MCF 10A (cell line): ENCODE results near the gene HOXA1. TPM values are rescaled to one million over a fixed set of nuclear protein-coding genes. Genes with fewer than 3 reads are reported as not detected.

ENCODE experiments used
- BruUV-seq: library from RNA; stranded (reverse); fragments of 400-500 nt; replicated peaks from 2 replicates; lab custom pipeline; 2021; lab: Mats Ljungman, UMichigan
- CTCF ChIA-PET: fragments of 300-600 bp; sonication (Branson Sonifier 250); formaldehyde crosslinking; extraction: SDS; loops from one replicate; lab custom pipeline; 2021; ENCODE audit warnings: antibody characterized with exemption, inconsistent platforms; lab: Yijun Ruan, JAX
- POLR2A ChIA-PET: fragments of 300-600, 350-650 bp; sonication (Branson Sonifier 250); formaldehyde crosslinking; extraction: SDS; loops from one replicate; lab custom pipeline; 2020; ENCODE audit warnings: antibody characterized with exemption, inconsistent platforms; lab: Yijun Ruan, JAX
- DNase-seq: peaks from one replicate; pipeline ENCODE4 v3.0.0-alpha.2; 2018; ENCODE audit not compliant: unreplicated experiment
- H3K27ac Mint-ChIP-seq: one replicate; pipeline ENCODE4 v1.8.0; 2022; ENCODE audit warnings: mild to moderate bottlenecking, low read depth, mixed read lengths; ENCODE audit not compliant: unreplicated experiment
- H3K27me3 Mint-ChIP-seq: one replicate; pipeline ENCODE4 v1.8.0; 2022; ENCODE audit warnings: mixed read lengths; ENCODE audit not compliant: insufficient read depth, unreplicated experiment
- H3K36me3 Mint-ChIP-seq: one replicate; pipeline ENCODE4 v1.8.0; 2022; ENCODE audit warnings: mild to moderate bottlenecking, moderate library complexity, mixed read lengths; ENCODE audit not compliant: insufficient read depth, unreplicated experiment
- H3K4me1 Mint-ChIP-seq: one replicate; pipeline ENCODE4 v1.8.0; 2022; ENCODE audit warnings: mixed read lengths; ENCODE audit not compliant: insufficient read depth, unreplicated experiment
- H3K4me3 Mint-ChIP-seq: one replicate; pipeline ENCODE4 v1.8.0; 2022; ENCODE audit warnings: mild to moderate bottlenecking, moderate library complexity, mixed read lengths; ENCODE audit not compliant: unreplicated experiment
- H3K9me3 Mint-ChIP-seq: one replicate; pipeline ENCODE4 v1.8.0; 2022; ENCODE audit warnings: mixed read lengths; ENCODE audit not compliant: unreplicated experiment
- intact Hi-C: fragments of 100-400 bp; cut with micrococcal nuclease; formaldehyde crosslinking; loops from 2 replicates; pipeline ENCODE4 v1.14.1; 2022
- total RNA-seq: library from RNA; stranded (reverse); gene quantifications from 2 replicates; pipeline ENCODE4 v1.2.3, GENCODE V29; 2022
- TF ChIP-seq, protein P1 (sequence below): fragments of 200-600 bp; IDR thresholded peaks from one replicate; pipeline ENCODE4 v1.8.0; 2022; ENCODE audit warnings: antibody characterized with exemption, mild to moderate bottlenecking; ENCODE audit not compliant: unreplicated experiment

The HOXA1 gene
- total RNA-seq, 1 experiment from 2014 or later: 5.6 TPM

DNA sequence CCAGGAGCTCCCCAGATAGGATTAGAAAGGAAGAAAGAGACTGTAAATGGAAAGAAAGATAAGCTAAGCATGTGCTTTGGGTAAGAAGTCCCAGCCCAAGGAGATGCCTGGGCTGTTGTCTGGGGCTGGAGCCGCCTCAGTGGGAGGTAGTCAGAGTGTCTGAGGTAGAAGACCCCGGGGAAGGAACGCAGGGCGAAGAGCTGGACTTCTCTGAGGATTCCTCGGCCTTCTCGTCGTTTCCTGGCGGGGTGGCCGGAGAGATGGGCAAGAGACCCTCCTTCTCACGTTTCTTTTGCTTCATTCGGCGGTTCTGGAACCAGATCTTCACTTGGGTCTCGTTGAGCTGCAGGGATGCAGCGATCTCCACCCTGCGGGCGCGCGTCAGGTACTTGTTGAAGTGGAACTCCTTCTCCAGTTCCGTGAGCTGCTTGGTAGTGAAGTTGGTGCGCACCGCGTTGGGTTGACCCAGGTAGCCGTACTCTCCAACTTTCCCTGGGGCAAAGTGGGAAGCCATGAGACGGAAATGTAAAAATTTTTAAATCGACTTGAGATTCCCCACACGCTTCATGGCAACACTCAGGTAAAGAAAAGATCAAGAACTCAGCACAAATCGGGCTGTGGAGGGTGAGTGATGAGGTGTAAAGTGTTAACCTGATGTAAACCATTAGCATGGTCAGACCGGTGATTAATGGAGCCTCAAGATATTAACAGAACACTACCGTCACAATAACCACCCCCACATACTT lies 1.3 kb downstream of the HOXA1 start:
- Mint-ChIP-seq H3K4me3 (peak overlapping the region; percentile 83), H3K27me3 (no peaks in the 10 kb centered on the region), H3K4me1 (peaks cover 29% of the 10 kb centered on the region), H3K9me3 (no peaks in the 10 kb centered on the region), H3K27ac (no peak overlapping the region), H3K36me3 (peaks cover 17% of the 10 kb centered on the region)
- BruUV-seq: no TSS peak
- DNase-seq: no peak
- CTCF ChIA-PET: interaction anchor here (0.7 to 1.3 kb wide), 6 partner anchors 13 to 1448 kb away, joined by 3 to 4 read pairs (median 3); no protein-coding TSS in a partner anchor
- intact Hi-C loops: loop anchor here (5.0 kb wide), 2 partner anchors 47 to 137 kb away; no protein-coding TSS in a partner anchor
- TF ChIP-seq, protein P1, sequence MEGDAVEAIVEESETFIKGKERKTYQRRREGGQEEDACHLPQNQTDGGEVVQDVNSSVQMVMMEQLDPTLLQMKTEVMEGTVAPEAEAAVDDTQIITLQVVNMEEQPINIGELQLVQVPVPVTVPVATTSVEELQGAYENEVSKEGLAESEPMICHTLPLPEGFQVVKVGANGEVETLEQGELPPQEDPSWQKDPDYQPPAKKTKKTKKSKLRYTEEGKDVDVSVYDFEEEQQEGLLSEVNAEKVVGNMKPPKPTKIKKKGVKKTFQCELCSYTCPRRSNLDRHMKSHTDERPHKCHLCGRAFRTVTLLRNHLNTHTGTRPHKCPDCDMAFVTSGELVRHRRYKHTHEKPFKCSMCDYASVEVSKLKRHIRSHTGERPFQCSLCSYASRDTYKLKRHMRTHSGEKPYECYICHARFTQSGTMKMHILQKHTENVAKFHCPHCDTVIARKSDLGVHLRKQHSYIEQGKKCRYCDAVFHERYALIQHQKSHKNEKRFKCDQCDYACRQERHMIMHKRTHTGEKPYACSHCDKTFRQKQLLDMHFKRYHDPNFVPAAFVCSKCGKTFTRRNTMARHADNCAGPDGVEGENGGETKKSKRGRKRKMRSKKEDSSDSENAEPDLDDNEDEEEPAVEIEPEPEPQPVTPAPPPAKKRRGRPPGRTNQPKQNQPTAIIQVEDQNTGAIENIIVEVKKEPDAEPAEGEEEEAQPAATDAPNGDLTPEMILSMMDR: no peak
- POLR2A ChIA-PET: interaction anchor here (0.7 to 12.8 kb wide), 14 partner anchors 7 to 434 kb away, joined by 3 to 663 read pairs (median 7); partner anchors contain the start of genes HOXA5 and SKAP2

GRCh38 chr7:27093184-27093895 lies 2.5 kb downstream of the HOXA1 start:
- Mint-ChIP-seq H3K4me1 (peaks cover 21% of the 10 kb centered on the region), H3K27ac (no peak overlapping the region), H3K4me3 (peak overlapping the region; percentile 58), H3K27me3 (no peaks in the 10 kb centered on the region), H3K9me3 (no peaks in the 10 kb centered on the region), H3K36me3 (peaks cover 7% of the 10 kb centered on the region)
- POLR2A ChIA-PET: interaction anchor here (0.6 to 12.8 kb wide), 10 partner anchors 7 to 237 kb away, joined by 3 to 663 read pairs (median 11); partner anchors contain the start of genes HOXA5 and SKAP2
- CTCF ChIA-PET: interaction anchor here (0.6 to 1.0 kb wide), 2 partner anchors 22 to 239 kb away, joined by 3 to 4 read pairs; no protein-coding TSS in a partner anchor
- BruUV-seq: no TSS peak
- TF ChIP-seq, protein P1: no peak
- intact Hi-C loops: no loop called here
- no peak for DNase-seq

GRCh38 chr7:27092819-27093110 lies 3.0 kb downstream of the HOXA1 start:
- H3K4me1 Mint-ChIP-seq: peaks cover 15% of the 10 kb centered on the region
- BruUV-seq: no TSS peak

More at GRCh38 chr7:27092819-27093110, 3.0 kb downstream of the HOXA1 start:
- Mint-ChIP-seq H3K9me3 (no peaks in the 10 kb centered on the region), H3K27me3 (no peaks in the 10 kb centered on the region), H3K36me3 (peaks cover 7% of the 10 kb centered on the region), H3K4me3 (no peak overlapping the region), H3K27ac (no peak overlapping the region)
- CTCF ChIA-PET: interaction anchor here (0.6 kb wide), 1 partner anchor 23 kb away, joined by 3 read pairs; no protein-coding TSS in a partner anchor
- DNase-seq: no peak
- TF ChIP-seq, protein P1: no peak
- intact Hi-C loops: no loop called here
- POLR2A ChIA-PET: interaction anchor here (0.6 to 12.8 kb wide), 6 partner anchors 10 to 236 kb away, joined by 3 to 663 read pairs (median 10); partner anchors contain the start of gene SKAP2
